ENCODE results near the gene PLEKHH1.

Gene PLEKHH1

DNA sequence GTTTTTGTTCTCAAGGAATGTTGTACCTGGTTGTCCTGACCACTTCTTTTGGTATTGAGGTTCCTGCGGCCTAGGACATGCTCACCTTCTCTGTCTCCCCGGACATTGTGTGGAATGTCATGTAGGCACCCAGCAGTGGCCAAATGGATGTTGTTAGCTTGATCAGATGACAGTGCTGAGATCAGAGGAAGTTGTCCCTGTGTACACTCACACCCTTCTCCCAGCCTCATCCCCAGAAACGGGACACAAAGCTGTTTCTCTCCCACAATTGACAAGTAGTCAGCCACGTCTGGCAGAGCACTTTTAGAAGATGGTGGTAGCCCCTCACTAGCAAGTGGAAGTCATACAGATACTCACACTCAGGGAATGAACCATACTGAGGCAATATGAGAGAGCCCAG lies 3.0 kb downstream of the PLEKHH1 start:
- Histone ChIP-seq H3K36me3 (ENCODE audit: insufficient read depth) (no peaks in the 10 kb centered on the region), H3K27ac (no peak overlapping the region), H3K4me1 (ENCODE audit: low read depth, poor library complexity, severe bottlenecking) (no peaks in the 10 kb centered on the region), H3K4me3 (IDR thresholded peaks at IDR 0.05; ENCODE audit: insufficient read depth, low read depth, low read length) (no peak overlapping the region), H3K79me2 (ENCODE audit: insufficient read depth, low read depth) (no peaks in the 10 kb centered on the region), H3K4me2 (no peak overlapping the region), H3K27me3 (ENCODE audit: insufficient read depth, low read depth) (no peaks in the 10 kb centered on the region), H3K9ac (no peak overlapping the region), H4K20me1 (ENCODE audit: insufficient read depth) (no peaks in the 10 kb centered on the region), H2AFZ (ENCODE audit: low read depth) (no peak overlapping the region)
- TF ChIP-seq, protein P1, sequence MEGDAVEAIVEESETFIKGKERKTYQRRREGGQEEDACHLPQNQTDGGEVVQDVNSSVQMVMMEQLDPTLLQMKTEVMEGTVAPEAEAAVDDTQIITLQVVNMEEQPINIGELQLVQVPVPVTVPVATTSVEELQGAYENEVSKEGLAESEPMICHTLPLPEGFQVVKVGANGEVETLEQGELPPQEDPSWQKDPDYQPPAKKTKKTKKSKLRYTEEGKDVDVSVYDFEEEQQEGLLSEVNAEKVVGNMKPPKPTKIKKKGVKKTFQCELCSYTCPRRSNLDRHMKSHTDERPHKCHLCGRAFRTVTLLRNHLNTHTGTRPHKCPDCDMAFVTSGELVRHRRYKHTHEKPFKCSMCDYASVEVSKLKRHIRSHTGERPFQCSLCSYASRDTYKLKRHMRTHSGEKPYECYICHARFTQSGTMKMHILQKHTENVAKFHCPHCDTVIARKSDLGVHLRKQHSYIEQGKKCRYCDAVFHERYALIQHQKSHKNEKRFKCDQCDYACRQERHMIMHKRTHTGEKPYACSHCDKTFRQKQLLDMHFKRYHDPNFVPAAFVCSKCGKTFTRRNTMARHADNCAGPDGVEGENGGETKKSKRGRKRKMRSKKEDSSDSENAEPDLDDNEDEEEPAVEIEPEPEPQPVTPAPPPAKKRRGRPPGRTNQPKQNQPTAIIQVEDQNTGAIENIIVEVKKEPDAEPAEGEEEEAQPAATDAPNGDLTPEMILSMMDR (conservative IDR thresholded peaks at IDR 0.05; ENCODE audit: low read depth, low read length), result no peak

DNA sequence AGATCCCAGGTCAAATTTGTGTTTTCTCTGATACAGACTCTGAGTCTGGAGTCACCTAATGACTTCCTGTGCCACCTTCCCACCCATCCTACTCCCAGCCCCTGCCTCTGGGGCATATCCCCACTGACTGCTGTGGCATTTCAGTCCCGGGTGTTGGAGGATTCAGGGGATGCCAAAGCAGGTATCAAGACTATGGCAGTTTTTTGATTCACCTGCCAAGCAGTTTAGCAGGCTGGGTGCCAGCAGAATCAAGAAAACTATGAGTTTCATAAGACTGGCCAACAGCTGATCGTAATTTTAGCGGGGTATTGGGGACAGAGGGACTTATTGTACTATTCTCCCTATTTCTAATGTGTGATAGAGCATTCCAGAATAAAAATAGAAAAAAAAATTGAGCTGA lies 4.6 kb downstream of the PLEKHH1 start:
- H2AFZ ChIP-seq (ENCODE audit: low read depth), result no peak overlapping the region
- H3K79me2 ChIP-seq (ENCODE audit: insufficient read depth, low read depth), result no peaks in the 10 kb centered on the region
- H4K20me1 ChIP-seq (ENCODE audit: insufficient read depth), result no peaks in the 10 kb centered on the region
- H3K27me3 ChIP-seq (ENCODE audit: insufficient read depth, low read depth), result no peaks in the 10 kb centered on the region
- H3K27ac ChIP-seq, result no peak overlapping the region
- H3K9ac ChIP-seq, result no peak overlapping the region
- no peak overlapping the region for H3K4me2 ChIP-seq
- H3K4me1 ChIP-seq (ENCODE audit: low read depth, poor library complexity, severe bottlenecking), result no peaks in the 10 kb centered on the region
- TF ChIP-seq, protein P1 (conservative IDR thresholded peaks at IDR 0.05; ENCODE audit: low read depth, low read length), result no peak
- no peaks in the 10 kb centered on the region for H3K36me3 ChIP-seq (ENCODE audit: insufficient read depth)
- H3K4me3 ChIP-seq (IDR thresholded peaks at IDR 0.05; ENCODE audit: insufficient read depth, low read depth, low read length), result no peak overlapping the region

DNA sequence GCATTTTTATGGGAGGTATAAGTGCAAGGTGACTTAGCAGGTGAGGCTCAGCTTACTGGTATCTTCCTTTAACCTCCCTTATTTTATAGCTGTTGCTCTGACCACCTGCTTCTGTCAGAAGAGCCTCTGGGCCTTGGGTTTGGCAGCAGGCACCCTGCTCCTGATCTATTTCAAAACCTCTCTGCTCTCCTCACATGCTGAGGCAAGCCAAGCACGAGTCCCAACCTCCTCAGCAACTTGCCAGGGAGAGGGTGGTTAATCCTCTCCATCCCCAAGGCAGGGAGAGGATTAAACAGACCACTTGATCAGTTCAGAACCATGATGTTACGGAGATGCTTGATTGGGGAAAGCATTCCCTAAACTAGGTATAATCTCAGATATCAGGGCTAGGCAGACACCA lies 5.4 kb downstream of the PLEKHH1 start:
- Histone ChIP-seq H4K20me1 (ENCODE audit: insufficient read depth) (no peaks in the 10 kb centered on the region), H3K4me3 (IDR thresholded peaks at IDR 0.05; ENCODE audit: insufficient read depth, low read depth, low read length) (no peak overlapping the region), H3K9ac (no peak overlapping the region), H3K4me1 (ENCODE audit: low read depth, poor library complexity, severe bottlenecking) (no peaks in the 10 kb centered on the region), H3K4me2 (no peak overlapping the region), H3K27me3 (ENCODE audit: insufficient read depth, low read depth) (no peaks in the 10 kb centered on the region), H2AFZ (ENCODE audit: low read depth) (no peak overlapping the region), H3K27ac (no peak overlapping the region), H3K36me3 (ENCODE audit: insufficient read depth) (no peaks in the 10 kb centered on the region), H3K79me2 (ENCODE audit: insufficient read depth, low read depth) (no peaks in the 10 kb centered on the region)
- TF ChIP-seq, protein P1 (conservative IDR thresholded peaks at IDR 0.05; ENCODE audit: low read depth, low read length), result no peak

DNA sequence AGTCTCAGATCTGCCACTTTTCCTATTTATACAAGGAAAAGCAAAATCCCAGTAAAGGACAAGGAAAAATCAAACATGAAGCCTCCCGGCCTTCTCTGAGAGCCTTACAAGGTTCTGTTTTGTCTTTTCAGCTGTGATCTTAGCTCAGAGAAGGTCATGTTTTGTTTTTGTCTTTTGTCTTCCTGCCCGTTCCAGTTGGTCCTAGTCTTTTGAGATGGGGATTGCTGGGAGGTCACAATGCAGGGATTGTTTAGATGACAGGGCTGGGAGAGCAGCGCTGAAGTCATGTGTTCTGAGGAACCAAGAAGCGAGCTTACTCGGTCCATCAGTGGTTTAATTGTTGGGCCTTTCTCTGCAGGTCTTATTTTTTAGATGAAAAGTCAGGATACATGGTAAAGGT lies 6.0 kb downstream of the PLEKHH1 start:
- no peaks in the 10 kb centered on the region for H3K36me3 ChIP-seq (ENCODE audit: insufficient read depth)
- no peaks in the 10 kb centered on the region for H3K4me1 ChIP-seq (ENCODE audit: low read depth, poor library complexity, severe bottlenecking)
- TF ChIP-seq, protein P1 (conservative IDR thresholded peaks at IDR 0.05; ENCODE audit: low read depth, low read length), result no peak
- H4K20me1 ChIP-seq (ENCODE audit: insufficient read depth), result no peaks in the 10 kb centered on the region
- H3K27ac ChIP-seq, result no peak overlapping the region
- no peak overlapping the region for H3K4me2 ChIP-seq
- H3K9ac ChIP-seq, result no peak overlapping the region
- no peak overlapping the region for H2AFZ ChIP-seq (ENCODE audit: low read depth)
- H3K27me3 ChIP-seq (ENCODE audit: insufficient read depth, low read depth), result no peaks in the 10 kb centered on the region
- no peaks in the 10 kb centered on the region for H3K79me2 ChIP-seq (ENCODE audit: insufficient read depth, low read depth)
- no peak overlapping the region for H3K4me3 ChIP-seq (IDR thresholded peaks at IDR 0.05; ENCODE audit: insufficient read depth, low read depth, low read length)

All from KMS-11 (cell line).